AG09309 (cell line): ENCODE measurements around the gene NLRC3.

Source experiments
- DNase-seq: peaks from one replicate; pipeline ENCODE4 v3.0.0-alpha.2; 2010; ENCODE audit warnings: low read depth
- H3K4me3 ChIP-seq: 2 replicates; pipeline ENCODE4 v1.5.1; 2011; ENCODE audit warnings: mild to moderate bottlenecking, low read depth, low read length, moderate library complexity; ENCODE audit not compliant: control insufficient read depth
- CTCF ChIP-seq: IDR thresholded peaks from 2 replicates; pipeline ENCODE4 v1.5.1; 2011; ENCODE audit warnings: mild to moderate bottlenecking, low read depth, low read length, inconsistent platforms; ENCODE audit not compliant: insufficient read depth, control insufficient read depth; ENCODE audit errors: missing control alignments

Gene NLRC3

GRCh38 chr16:3581392-3581791 lies 4.2 kb upstream of the NLRC3 start:
- H3K4me3 ChIP-seq: no peak overlapping the region
- no peak for TF ChIP-seq CTCF

GRCh38 chr16:3580686-3581085 lies 3.5 kb upstream of the NLRC3 start:
- TF ChIP-seq CTCF: no peak
- H3K4me3 ChIP-seq: no peak overlapping the region
- DNase-seq: no peak

More at GRCh38 chr16:3581392-3581791, 4.2 kb upstream of the NLRC3 start:
- no peak for DNase-seq

- H3K4me3 ChIP-seq: no peak overlapping the region
- no peak for TF ChIP-seq CTCF
- DNase-seq: no peak
Observed at GRCh38 chr16:3580251-3580651, 3.0 kb upstream of the NLRC3 start.

- no peak overlapping the region for H3K4me3 ChIP-seq
- TF ChIP-seq CTCF: no peak
- no peak for DNase-seq
Observed at GRCh38 chr16:3579776-3580175, 2.6 kb upstream of the NLRC3 start.

GRCh38 chr16:3578610-3579551 lies 1.7 kb upstream of the NLRC3 start:
- H3K4me3 ChIP-seq: no peak overlapping the region
- no peak for TF ChIP-seq CTCF
- no peak for DNase-seq

GRCh38 chr16:3578121-3578520 lies 918 bp upstream of the NLRC3 start:
- DNase-seq: no peak
- no peak overlapping the region for H3K4me3 ChIP-seq
- no peak for TF ChIP-seq CTCF
